ENCODE data around the gene RPS23.

The RPS23 gene

GRCh38 chr5:82244151-82244550 is 34.0 kb downstream of the RPS23 start:
- no peak for DNase-seq

GRCh38 chr5:82234885-82235284 is 43.3 kb downstream of the RPS23 start:
- DNase-seq: no peak

- peak; percentile 59 for DNase-seq
Measured at GRCh38 chr5:82225525-82226172, 52.5 kb downstream of the RPS23 start.

Data from activated gamma-delta T cell treated with Interleukin-2 at 50 U/mL for 16 hours (primary cell).